ENCODE measurements around the gene EDAR.

EDAR gene

DNA sequence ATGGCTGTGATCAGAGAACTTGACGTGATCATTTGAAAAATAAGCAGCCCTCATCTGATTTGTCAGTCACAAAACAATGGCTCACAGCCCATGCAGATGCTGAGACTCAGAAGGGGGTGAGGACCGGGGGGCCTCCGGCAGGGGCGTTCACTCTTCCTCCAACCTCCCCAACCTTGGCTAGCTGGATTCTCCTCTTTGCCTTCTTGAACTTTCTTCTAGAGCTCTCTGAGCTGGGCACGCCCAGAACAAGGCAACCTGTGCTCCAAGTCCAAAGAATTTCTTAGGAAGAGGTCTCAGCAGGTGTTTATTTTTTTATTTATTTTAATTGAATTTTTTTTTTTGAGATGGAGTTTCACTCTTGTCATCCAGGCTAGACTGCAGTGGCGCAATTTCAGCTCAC, 16.4 kb downstream of the EDAR start:
- no peak for DNase-seq (ENCODE audit: low spot score in 2 of 2)
- Mint-ChIP-seq H3K36me3 (ENCODE audit: insufficient read depth) (no peaks in the 10 kb centered on the region), H3K4me1 (peaks cover 16% of the 10 kb centered on the region), H3K27me3 (peaks cover 8% of the 10 kb centered on the region), H3K4me3 (no peak overlapping the region), H3K27ac (ENCODE audit: low read depth) (no peak overlapping the region), H3K9me3 (no peaks in the 10 kb centered on the region)
- no peak for ATAC-seq (replicated peaks; ENCODE audit: extremely low read depth, poor library complexity, severe bottlenecking)

DNA sequence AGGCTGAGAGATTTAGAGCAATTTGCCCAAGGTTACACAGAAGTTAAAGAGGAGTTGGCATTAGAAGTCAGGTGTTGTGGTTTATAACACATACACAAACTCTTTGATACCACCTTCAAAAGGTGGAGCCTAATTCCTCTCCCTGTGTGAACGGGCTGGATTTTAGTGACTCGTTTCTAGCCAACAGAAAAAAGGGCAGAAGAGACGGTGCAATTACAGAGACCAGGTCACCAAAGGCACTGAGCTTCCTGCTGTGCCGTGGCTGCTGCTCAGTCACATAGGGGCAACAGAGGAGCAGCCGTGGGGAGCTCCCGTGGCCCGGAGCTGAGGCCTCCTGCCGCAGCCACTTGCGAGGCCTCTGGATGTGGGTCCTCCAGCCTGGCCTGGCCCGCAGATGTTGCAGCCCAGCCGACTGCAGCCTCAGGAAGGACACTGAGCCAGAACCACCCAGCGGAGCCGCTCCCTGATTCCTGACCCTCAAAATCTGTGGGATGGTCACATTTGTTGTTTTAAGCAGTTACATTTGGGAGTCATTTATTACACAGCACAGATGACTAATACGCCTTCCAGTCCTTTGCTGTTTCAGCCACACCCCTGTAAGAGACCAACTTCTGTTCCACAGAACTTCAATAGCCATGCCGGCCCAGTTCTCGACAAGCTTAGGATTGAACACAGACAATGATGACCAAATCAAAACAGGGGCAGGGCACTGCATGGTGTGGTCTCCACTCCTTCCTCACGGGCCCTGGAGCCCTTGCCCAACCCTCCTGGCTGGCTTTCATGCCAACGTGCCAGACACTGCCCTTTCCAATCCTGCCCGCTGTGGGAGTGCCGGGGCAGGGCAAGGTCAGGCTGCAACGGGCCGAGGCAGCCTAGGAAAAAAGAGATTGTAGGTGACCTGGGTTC, 17.1 kb downstream of the EDAR start:
- no peak overlapping the region for H3K27ac Mint-ChIP-seq (ENCODE audit: low read depth)
- DNase-seq (ENCODE audit: low spot score in 2 of 2) (no peak), ATAC-seq (replicated peaks; ENCODE audit: extremely low read depth, poor library complexity, severe bottlenecking) (no peak)

DNA sequence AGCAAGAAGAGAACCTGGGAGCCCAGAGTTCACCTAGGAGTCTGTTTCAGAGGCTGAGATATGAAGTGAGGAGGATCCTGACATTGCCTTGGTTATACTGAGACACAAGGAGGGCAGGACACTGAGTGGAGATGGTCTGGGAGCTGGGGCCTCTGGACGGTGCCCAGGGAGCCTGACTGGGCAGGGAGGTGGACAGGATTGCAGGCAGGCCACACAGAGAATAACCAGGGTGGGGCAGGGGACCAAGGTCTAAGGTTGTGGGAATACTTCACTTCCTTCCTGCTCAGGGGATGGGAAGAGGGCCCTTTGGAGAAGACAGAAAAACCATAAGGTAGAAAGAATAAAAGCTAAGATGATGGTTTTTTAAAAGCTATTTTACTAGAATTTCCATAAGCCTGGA, 18.7 kb downstream of the EDAR start:
- no peak overlapping the region for H3K4me3 Mint-ChIP-seq
- ATAC-seq (replicated peaks; ENCODE audit: extremely low read depth, poor library complexity, severe bottlenecking) = no peak
- no peak for DNase-seq (ENCODE audit: low spot score in 2 of 2)
- peaks cover 32% of the 10 kb centered on the region for H3K4me1 Mint-ChIP-seq
- H3K27me3 Mint-ChIP-seq = peaks cover 8% of the 10 kb centered on the region
- no peak overlapping the region for H3K27ac Mint-ChIP-seq (ENCODE audit: low read depth)
- peaks cover 1% of the 10 kb centered on the region for H3K36me3 Mint-ChIP-seq (ENCODE audit: insufficient read depth)
- no peaks in the 10 kb centered on the region for H3K9me3 Mint-ChIP-seq

More for the DNA sequence above, 17.1 kb downstream of the EDAR start:
- H3K27me3 Mint-ChIP-seq = peaks cover 8% of the 10 kb centered on the region
- peaks cover 18% of the 10 kb centered on the region for H3K4me1 Mint-ChIP-seq
- H3K36me3 Mint-ChIP-seq (ENCODE audit: insufficient read depth) = no peaks in the 10 kb centered on the region
- H3K9me3 Mint-ChIP-seq = no peaks in the 10 kb centered on the region
- no peak overlapping the region for H3K4me3 Mint-ChIP-seq

DNA sequence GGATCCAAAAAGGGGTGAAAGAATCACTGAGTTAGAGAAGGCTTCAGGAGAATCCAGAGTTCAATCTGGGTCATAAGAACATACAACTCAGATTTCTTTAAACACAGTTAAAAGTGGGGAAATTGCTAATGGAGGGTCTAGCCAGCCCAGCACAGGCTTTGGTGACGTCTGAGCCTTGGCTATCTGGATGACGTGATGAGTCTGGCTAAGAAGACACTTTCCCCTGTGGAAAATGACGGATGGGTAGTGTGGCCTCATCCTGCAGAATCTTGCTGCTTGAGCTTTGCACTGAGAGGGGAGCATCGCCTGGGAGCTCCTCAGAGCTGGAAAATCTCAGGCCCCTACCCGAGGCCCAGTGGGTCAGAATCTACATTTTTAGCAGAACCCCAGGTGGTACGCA, 19.2 kb downstream of the EDAR start:
- no peaks in the 10 kb centered on the region for H3K9me3 Mint-ChIP-seq
- peaks cover 33% of the 10 kb centered on the region for H3K4me1 Mint-ChIP-seq
- H3K27ac Mint-ChIP-seq (ENCODE audit: low read depth) = no peak overlapping the region
- H3K36me3 Mint-ChIP-seq (ENCODE audit: insufficient read depth) = peaks cover 1% of the 10 kb centered on the region
- no peak overlapping the region for H3K4me3 Mint-ChIP-seq
- ATAC-seq (replicated peaks; ENCODE audit: extremely low read depth, poor library complexity, severe bottlenecking) (no peak), DNase-seq (ENCODE audit: low spot score in 2 of 2) (no peak)
- H3K27me3 Mint-ChIP-seq = peaks cover 8% of the 10 kb centered on the region

DNA sequence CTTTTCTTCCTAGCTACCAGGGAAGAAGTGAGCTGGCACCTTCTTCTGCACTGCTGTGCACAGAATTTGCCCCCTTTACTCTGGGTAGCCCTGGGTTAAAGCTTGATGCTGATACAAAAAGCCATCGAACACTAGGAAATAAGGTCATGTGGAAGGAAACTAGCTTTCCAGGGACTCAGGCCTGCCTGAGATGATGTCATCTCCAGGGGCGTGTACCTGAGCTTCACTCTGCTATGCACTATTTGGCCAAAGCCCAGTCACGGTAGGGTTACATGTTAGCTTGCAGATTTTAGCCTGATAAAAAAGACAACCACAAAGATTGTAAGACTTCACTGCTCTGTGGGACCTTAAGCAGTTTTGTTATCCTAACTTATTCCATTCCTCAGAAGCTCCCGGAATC, 20.4 kb downstream of the EDAR start:
- Mint-ChIP-seq H3K27me3 (peaks cover 8% of the 10 kb centered on the region), H3K4me3 (no peak overlapping the region)
- no peak for DNase-seq (ENCODE audit: low spot score in 2 of 2)

DNA sequence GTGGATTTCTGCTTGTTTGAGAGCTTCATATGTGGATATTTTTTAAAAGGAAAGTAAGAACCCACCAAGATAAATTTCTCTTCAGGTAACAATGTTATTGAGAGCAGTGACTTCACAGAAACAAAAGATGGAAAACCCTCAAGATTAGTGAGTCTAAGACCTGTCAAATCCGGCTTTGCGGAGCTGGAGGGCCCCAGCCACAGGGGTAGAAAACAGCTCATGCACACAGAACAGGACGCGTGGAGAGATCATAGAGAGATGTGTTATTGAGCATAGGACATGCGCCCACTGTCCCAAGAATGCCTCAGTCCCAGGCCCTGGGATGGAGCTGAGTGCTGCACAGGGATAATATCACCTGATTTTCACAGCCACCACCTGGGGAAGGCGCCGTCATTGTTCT, 21.3 kb downstream of the EDAR start:
- H3K4me3 Mint-ChIP-seq = no peak overlapping the region
- DNase-seq (ENCODE audit: low spot score in 2 of 2) = no peak
- H3K9me3 Mint-ChIP-seq = no peaks in the 10 kb centered on the region
- peaks cover 1% of the 10 kb centered on the region for H3K36me3 Mint-ChIP-seq (ENCODE audit: insufficient read depth)
- peaks cover 38% of the 10 kb centered on the region for H3K4me1 Mint-ChIP-seq
- ATAC-seq (replicated peaks; ENCODE audit: extremely low read depth, poor library complexity, severe bottlenecking) = no peak
- no peak overlapping the region for H3K27ac Mint-ChIP-seq (ENCODE audit: low read depth)
- H3K27me3 Mint-ChIP-seq = peaks cover 8% of the 10 kb centered on the region

More for the DNA sequence above, 20.4 kb downstream of the EDAR start:
- Mint-ChIP-seq H3K27ac (ENCODE audit: low read depth) (no peak overlapping the region), H3K36me3 (ENCODE audit: insufficient read depth) (peaks cover 1% of the 10 kb centered on the region), H3K4me1 (peaks cover 38% of the 10 kb centered on the region), H3K9me3 (no peaks in the 10 kb centered on the region)
- no peak for ATAC-seq (replicated peaks; ENCODE audit: extremely low read depth, poor library complexity, severe bottlenecking)

DNA sequence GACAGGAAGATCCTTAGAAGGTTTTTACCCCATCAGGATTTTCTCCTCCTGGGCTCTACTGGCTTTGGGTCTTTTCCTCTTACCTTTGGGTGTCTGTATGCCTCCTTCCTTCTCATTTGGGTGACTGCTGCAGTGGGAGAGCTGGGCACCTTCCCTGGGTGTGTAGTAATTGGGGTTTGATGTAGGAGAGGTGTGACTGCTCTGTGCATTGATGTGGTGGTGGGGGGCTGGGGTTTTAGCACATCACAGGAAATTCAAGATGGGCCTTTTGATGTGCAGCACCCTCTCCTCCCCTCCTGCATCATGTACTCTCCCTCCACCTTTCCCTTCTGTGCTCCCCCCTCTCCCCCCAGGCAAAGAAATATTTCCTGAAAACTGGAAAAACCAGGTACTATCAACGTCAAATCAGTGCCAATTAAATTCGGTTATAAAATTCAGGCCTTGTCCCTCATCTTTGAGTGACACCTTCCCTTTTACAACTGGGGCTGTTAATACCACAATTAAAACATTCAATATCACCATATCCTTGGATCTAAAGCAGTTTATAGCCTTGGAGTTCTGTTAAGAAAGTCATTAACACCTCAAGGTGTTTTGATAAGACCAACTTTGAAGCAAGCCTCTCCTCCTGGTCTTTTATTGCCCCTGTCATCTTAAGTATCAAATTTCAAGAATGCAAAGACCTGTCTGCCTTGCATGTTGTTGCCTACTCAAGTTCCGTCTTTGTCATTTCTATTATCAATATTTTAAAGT, 23.3 kb downstream of the EDAR start:
- Mint-ChIP-seq H3K4me1 (peaks cover 32% of the 10 kb centered on the region), H3K36me3 (ENCODE audit: insufficient read depth) (peaks cover 1% of the 10 kb centered on the region), H3K27ac (ENCODE audit: low read depth) (peak overlapping the region; percentile 13), H3K27me3 (peaks cover 8% of the 10 kb centered on the region), H3K4me3 (peak overlapping the region; percentile 54), H3K9me3 (no peaks in the 10 kb centered on the region)
- ATAC-seq (replicated peaks; ENCODE audit: extremely low read depth, poor library complexity, severe bottlenecking) = peak; percentile 82
- DNase-seq (ENCODE audit: low spot score in 2 of 2) = peak in 1 of 2 donors; percentile 34

DNA sequence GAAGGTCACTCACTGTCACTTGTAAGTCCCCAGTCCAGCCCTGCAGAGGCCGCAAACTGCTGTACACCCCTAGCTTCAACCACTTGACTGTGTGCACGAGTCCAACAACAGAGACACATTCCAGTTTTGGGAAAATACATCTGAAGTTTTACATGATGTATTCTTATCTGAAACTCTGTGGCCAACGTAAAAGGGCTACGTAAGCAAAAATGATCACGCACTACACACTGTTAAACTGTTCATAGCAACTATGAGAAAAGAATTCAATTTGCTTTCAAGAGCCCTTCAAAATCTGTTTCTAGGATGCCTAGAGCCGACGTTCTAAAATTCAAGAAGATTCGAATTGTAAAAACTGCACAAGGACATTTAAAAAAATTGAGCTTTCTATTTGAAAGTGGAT, 26.0 kb downstream of the EDAR start:
- Mint-ChIP-seq H3K27me3 (no peaks in the 10 kb centered on the region), H3K4me3 (no peak overlapping the region), H3K27ac (ENCODE audit: low read depth) (no peak overlapping the region), H3K36me3 (ENCODE audit: insufficient read depth) (peaks cover 1% of the 10 kb centered on the region), H3K9me3 (no peaks in the 10 kb centered on the region), H3K4me1 (peaks cover 32% of the 10 kb centered on the region)
- no peak for ATAC-seq (replicated peaks; ENCODE audit: extremely low read depth, poor library complexity, severe bottlenecking)
- no peak for DNase-seq (ENCODE audit: low spot score in 2 of 2)

DNA sequence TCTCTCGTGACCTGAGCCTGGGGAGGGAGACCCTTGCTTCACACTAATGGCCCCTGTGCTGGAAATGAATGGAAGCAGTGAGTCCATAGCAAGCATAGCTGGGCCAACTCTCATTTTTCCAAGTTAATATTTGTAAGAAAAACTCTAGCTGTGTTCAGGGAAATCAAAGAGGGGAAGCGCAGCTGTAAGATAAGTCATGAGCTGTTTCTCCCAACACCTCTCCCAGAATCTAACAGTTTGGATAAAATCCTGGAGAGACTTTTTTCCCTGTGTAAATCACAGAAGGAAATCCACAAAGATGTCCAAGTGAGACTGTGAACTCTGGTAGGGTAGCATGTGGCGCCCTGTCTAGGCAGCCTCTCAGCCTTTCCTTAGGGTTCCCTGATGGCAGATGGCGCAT, 27.2 kb downstream of the EDAR start:
- H3K4me1 Mint-ChIP-seq = peaks cover 27% of the 10 kb centered on the region
- ATAC-seq (replicated peaks; ENCODE audit: extremely low read depth, poor library complexity, severe bottlenecking) (no peak), DNase-seq (ENCODE audit: low spot score in 2 of 2) (no peak)
- H3K27me3 Mint-ChIP-seq = no peaks in the 10 kb centered on the region
- no peak overlapping the region for H3K27ac Mint-ChIP-seq (ENCODE audit: low read depth)
- peaks cover 1% of the 10 kb centered on the region for H3K36me3 Mint-ChIP-seq (ENCODE audit: insufficient read depth)
- no peaks in the 10 kb centered on the region for H3K9me3 Mint-ChIP-seq
- no peak overlapping the region for H3K4me3 Mint-ChIP-seq

DNA sequence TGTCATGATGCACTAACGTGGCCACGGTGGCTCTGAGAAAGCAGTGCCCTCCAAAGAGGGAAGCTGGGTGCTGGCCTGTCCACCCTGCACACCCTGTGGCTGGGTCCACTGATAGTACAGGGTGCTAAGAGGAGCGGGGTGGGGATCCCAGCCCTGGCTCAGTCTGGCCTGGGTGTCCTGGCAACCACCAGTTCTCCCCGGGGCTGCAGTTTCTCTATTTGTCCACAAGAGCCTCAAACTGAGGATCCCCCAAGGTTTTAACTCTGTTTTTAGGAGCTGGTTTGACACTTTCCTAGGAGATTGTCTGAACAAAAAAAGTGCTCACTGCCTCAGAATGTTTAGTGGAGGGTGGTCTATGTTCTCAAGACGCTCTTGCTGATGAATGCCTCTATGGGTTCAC, 29.0 kb downstream of the EDAR start:
- H3K27ac Mint-ChIP-seq (ENCODE audit: low read depth) = no peak overlapping the region
- no peaks in the 10 kb centered on the region for H3K27me3 Mint-ChIP-seq
- H3K4me1 Mint-ChIP-seq = peaks cover 10% of the 10 kb centered on the region
- H3K9me3 Mint-ChIP-seq = no peaks in the 10 kb centered on the region
- ATAC-seq (replicated peaks; ENCODE audit: extremely low read depth, poor library complexity, severe bottlenecking) (no peak), DNase-seq (ENCODE audit: low spot score in 2 of 2) (no peak)
- no peak overlapping the region for H3K4me3 Mint-ChIP-seq
- no peaks in the 10 kb centered on the region for H3K36me3 Mint-ChIP-seq (ENCODE audit: insufficient read depth)

DNA sequence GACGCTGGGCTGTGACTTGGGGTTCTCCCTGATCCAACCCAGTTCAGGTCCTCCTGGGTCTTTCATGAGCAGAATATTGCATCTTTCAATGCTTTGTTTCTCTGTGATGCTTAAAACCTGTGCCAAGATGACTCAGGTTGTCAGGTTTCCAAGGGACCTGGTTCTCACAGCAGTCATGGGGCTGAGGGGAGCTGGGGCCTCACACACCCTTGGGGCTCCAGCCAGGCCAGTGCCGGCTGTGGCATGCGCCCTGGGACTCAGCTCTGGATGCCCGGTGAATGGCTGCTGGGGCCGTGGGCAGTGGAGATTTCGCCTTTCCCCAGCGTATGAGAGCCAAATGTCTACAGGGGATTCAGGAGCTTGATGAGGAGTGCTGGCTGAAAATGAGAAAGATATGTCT, 29.6 kb downstream of the EDAR start:
- H3K36me3 Mint-ChIP-seq (ENCODE audit: insufficient read depth) = no peaks in the 10 kb centered on the region
- H3K27me3 Mint-ChIP-seq = no peaks in the 10 kb centered on the region
- no peak for DNase-seq (ENCODE audit: low spot score in 2 of 2)
- peaks cover 4% of the 10 kb centered on the region for H3K4me1 Mint-ChIP-seq
- H3K9me3 Mint-ChIP-seq = no peaks in the 10 kb centered on the region
- H3K27ac Mint-ChIP-seq (ENCODE audit: low read depth) = no peak overlapping the region
- no peak overlapping the region for H3K4me3 Mint-ChIP-seq
- ATAC-seq (replicated peaks; ENCODE audit: extremely low read depth, poor library complexity, severe bottlenecking) = no peak

DNA sequence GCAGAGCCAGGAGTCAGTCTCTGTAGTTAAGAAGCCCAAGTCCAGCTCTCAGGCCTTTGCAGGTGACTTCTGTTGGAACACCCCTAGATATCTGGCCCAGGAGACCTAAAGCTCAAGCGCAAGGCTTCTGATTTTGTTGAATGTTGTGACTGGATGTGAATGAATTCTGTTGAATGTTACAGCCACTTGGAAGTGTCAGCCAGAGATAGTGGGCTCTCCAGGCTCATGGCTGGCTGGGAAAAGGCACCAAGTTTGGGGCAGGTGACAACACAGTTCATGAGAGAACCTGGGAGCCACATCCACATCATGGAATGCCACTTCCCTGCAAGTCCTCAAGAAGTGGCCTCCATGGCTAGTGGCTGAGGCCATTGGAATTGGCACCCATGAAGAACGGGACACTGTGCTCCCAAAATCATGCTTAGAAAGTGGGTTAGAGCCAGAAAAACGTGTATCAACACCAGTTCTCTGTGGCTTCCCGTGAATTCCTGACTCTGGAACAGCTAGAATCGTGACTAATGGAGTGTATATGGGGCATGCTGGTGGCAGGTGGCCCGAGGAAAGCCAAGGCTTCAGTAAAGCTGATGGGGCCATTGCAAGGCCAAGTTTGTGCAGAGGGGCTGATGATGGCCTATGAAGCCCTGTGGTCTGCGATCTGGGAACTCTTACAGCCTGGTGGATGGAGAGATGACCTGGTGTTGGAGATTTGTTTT, 30.2 kb downstream of the EDAR start:
- no peaks in the 10 kb centered on the region for H3K9me3 Mint-ChIP-seq

More for the DNA sequence above, 30.2 kb downstream of the EDAR start:
- Mint-ChIP-seq H3K4me3 (no peak overlapping the region), H3K36me3 (ENCODE audit: insufficient read depth) (no peaks in the 10 kb centered on the region), H3K27me3 (no peaks in the 10 kb centered on the region), H3K4me1 (no peaks in the 10 kb centered on the region), H3K27ac (ENCODE audit: low read depth) (no peak overlapping the region)
- ATAC-seq (replicated peaks; ENCODE audit: extremely low read depth, poor library complexity, severe bottlenecking) = no peak
- no peak for DNase-seq (ENCODE audit: low spot score in 2 of 2)

Data from central memory CD8-positive, alpha-beta T cell (primary cell).